Esophagus muscularis mucosa (tissue), 4 donors: ENCODE measurements around the gene GPR27. TPM values are rescaled to one million over a fixed set of nuclear protein-coding genes. Genes with fewer than 3 reads are reported as not detected.

ENCODE experiments used
- DNase-seq: peaks from one replicate; pipeline ENCODE4 v3.0.0-alpha.2; 2017; ENCODE audit errors: extremely low spot score
- H3K27ac ChIP-seq, 4 donors: fragments of 200-600 bp; sonication (generic); replicated peaks in 1 of 4; 1 replicate in 3 of 4; 2 replicates in 1 of 4; pipeline ENCODE4 v1.5.1; 2016 to 2019; ENCODE audit warnings: mild to moderate bottlenecking in 1 of 4
- H3K27me3 ChIP-seq, 4 donors: fragments of 200-600 bp; sonication (generic); one replicate each; pipeline versions ENCODE4 v1.5.1 to v1.6.0; 2016 to 2019
- H3K36me3 ChIP-seq, 4 donors: fragments of 200-600 bp; sonication (generic); one replicate each; pipeline ENCODE4 v1.5.1; 2016 to 2019
- H3K4me1 ChIP-seq, 4 donors: fragments of 200-600 bp; sonication (generic); one replicate each; pipeline ENCODE4 v1.5.1; 2016 to 2019
- H3K4me3 ChIP-seq, 4 donors: fragments of 200-600 bp; sonication (generic); 1 replicate in 2 of 4; 2 replicates in 2 of 4; pipeline ENCODE4 v1.5.1; 2016 to 2019; ENCODE audit warnings: mild to moderate bottlenecking in 4 of 4, moderate library complexity in 1 of 4
- H3K9me3 ChIP-seq, 4 donors: fragments of 200-600 bp; sonication (generic); 1 replicate in 3 of 4; 2 replicates in 1 of 4; pipeline ENCODE4 v1.5.1; 2016 to 2019
- CTCF ChIP-seq, 3 experiments: fragments of 200-600 bp in 2 of 3; fragments of 450-650 bp in 1 of 3; sonication (generic) in 2 of 3; IDR thresholded peaks; one replicate each; pipeline ENCODE4 v1.5.1; 2017 to 2019; ENCODE audit warnings: antibody characterized with exemption in 3 of 3, mild to moderate bottlenecking in 2 of 3, moderate library complexity in 1 of 3
- EP300 ChIP-seq: sonication (generic); formaldehyde crosslinking; IDR thresholded peaks from one replicate; pipeline ENCODE4 v1.6.1; 2017; ENCODE audit warnings: antibody characterized with exemption
- POLR2A ChIP-seq: fragments of 450-650 bp; IDR thresholded peaks from one replicate; pipeline ENCODE4 v1.6.1; 2017; ENCODE audit warnings: antibody characterized with exemption, moderate library complexity, mild to moderate bottlenecking, low read depth
- POLR2AphosphoS5 ChIP-seq, 2 donors: sonication (generic); formaldehyde crosslinking; IDR thresholded peaks; one replicate each; pipeline ENCODE4 v1.6.1; 2017; ENCODE audit warnings: antibody characterized with exemption in 2 of 2
- WGBS: methylation state at CpG from one replicate; pipeline ENCODE4 v1.1.5; 2018; 5-methylcytosine and 5-hydroxymethylcytosine counted together
- intact Hi-C: fragments of 100-400 bp; cut with DNase I; formaldehyde crosslinking; loops from one replicate; pipeline ENCODE4 v1.15.1; 2023
- total RNA-seq, 4 donors: library from RNA; depleted of rRNA; stranded (reverse); fragments of >200 nt; gene quantifications; one replicate each; pipeline versions ENCODE4 v1.1.0 to v1.2.1, GENCODE V29; 2016

The GPR27 gene
- total RNA-seq, 4 donors from 2014 or later = 2.2 to 4.3 (median 2.5) TPM

- Histone ChIP-seq H3K36me3 (no peaks in the 10 kb centered on the region), H3K9me3 (no peaks in the 10 kb centered on the region), H3K4me3 (no peak overlapping the region), H3K27ac (no peak overlapping the region), H3K27me3 (no peaks in the 10 kb centered on the region), H3K4me1 (peaks cover 0 to 4% (median 2%) of the 10 kb centered on the region in 4 donors)
- 74% methylated on average over 1 of the region's 1 CpG for WGBS
- intact Hi-C loops = no loop called here
- DNase-seq = no peak
- TF ChIP-seq CTCF (IDR thresholded peaks at IDR 0.05) = no peak
- TF ChIP-seq EP300 = no peak
- TF ChIP-seq POLR2A = no peak
- no peak for TF ChIP-seq POLR2AphosphoS5 (IDR thresholded peaks at IDR 0.05)
Observed at GRCh38 chr3:71734881-71735280, 18.8 kb upstream of the GPR27 start.

DNA sequence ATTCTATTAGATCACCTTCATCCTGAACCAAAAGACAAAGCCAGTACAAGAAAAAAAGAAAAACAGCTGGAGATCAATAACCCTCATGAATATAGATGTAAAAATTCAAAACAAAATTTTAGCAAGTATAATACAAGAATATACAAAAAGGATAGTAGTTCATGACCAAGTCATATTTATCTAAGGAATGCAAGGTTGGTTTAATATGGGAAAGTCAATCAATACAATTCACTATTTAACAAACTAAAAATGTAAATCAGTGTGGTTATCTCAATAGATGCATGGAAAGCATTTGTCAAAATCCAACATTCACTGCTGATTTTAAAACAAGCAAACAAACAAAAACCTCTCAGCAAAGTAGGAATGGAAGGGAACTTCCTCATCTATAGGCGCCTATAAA is 11.0 kb upstream of the GPR27 start:
- intact Hi-C loops = no loop called here
- Histone ChIP-seq H3K9me3 (peaks cover 0 to 38% (median 24%) of the 10 kb centered on the region in 4 donors), H3K36me3 (no peaks in the 10 kb centered on the region), H3K27me3 (no peaks in the 10 kb centered on the region), H3K27ac (no peak overlapping the region), H3K4me3 (no peak overlapping the region), H3K4me1 (no peaks in the 10 kb centered on the region)
- no peak for DNase-seq
- TF ChIP-seq CTCF (IDR thresholded peaks at IDR 0.05) = no peak
- no peak for TF ChIP-seq POLR2AphosphoS5 (IDR thresholded peaks at IDR 0.05)
- no peak for TF ChIP-seq POLR2A
- TF ChIP-seq EP300 = no peak
- 100% methylated on average over 1 of the region's 1 CpG for WGBS

DNA sequence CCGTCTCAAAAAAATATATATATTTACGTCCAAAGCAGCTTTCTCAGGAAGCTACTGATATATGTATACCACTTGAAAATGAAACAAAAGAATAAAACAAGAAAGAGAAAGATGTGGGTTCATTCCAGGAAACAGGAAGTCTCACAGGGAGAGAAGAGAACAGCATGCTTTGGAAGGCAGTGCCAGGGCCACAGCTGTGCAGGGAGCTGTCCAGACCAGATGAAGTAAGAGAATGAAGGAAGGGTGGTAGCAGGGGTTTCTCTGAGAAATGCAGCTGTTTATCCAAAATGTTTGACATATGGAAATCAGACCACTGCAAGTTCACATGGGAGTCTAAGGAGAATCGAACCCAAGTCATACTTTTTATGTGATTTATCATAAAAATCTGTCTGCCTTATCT is 8.9 kb upstream of the GPR27 start:
- TF ChIP-seq CTCF (IDR thresholded peaks at IDR 0.05) = no peak
- no peak for TF ChIP-seq POLR2A
- TF ChIP-seq POLR2AphosphoS5 (IDR thresholded peaks at IDR 0.05) = no peak
- TF ChIP-seq EP300 = no peak
- intact Hi-C loops = no loop called here
- no peaks in the 10 kb centered on the region for H3K36me3 ChIP-seq
- peaks cover 0 to 38% (median 24%) of the 10 kb centered on the region in 4 donors for H3K9me3 ChIP-seq
- no peak for DNase-seq
- no peaks in the 10 kb centered on the region for H3K27me3 ChIP-seq
- 83% methylated on average over 3 of the region's 3 CpGs for WGBS
- H3K27ac ChIP-seq = no peak overlapping the region
- no peak overlapping the region for H3K4me3 ChIP-seq
- H3K4me1 ChIP-seq = no peaks in the 10 kb centered on the region

GRCh38 chr3:71751602-71752001 is 2.1 kb upstream of the GPR27 start:
- H3K4me1 ChIP-seq = peaks cover 0 to 16% (median 10%) of the 10 kb centered on the region in 4 donors
- no peak for TF ChIP-seq EP300
- no peak for TF ChIP-seq POLR2AphosphoS5 (IDR thresholded peaks at IDR 0.05)
- TF ChIP-seq POLR2A = no peak
- no peak for TF ChIP-seq CTCF (IDR thresholded peaks at IDR 0.05)
- no peaks in the 10 kb centered on the region for H3K9me3 ChIP-seq
- H3K4me3 ChIP-seq = no peak overlapping the region
- H3K27me3 ChIP-seq = peaks cover 0 to 19% (median 0%) of the 10 kb centered on the region in 4 donors
- 82% methylated on average over 4 of the region's 4 CpGs for WGBS
- H3K27ac ChIP-seq = no peak overlapping the region
- no peak for DNase-seq
- intact Hi-C loops = no loop called here
- no peaks in the 10 kb centered on the region for H3K36me3 ChIP-seq
